SKM-1 treated with dmso at 0.1 percent for 144 hours (cell line): ENCODE measurements around the gene HMHB1.
"Not testable (repeated sequence)": the region's sequence is repeated elsewhere in the genome, so short reads cannot be mapped to it uniquely, and the experiment has no call there.

Experiments
- DNase-seq: peaks from one replicate; lab custom pipeline; 2025; ENCODE audit not compliant: unreplicated experiment; lab: John Stamatoyannopoulos, UW

HMHB1 gene

GRCh38 chr5:143801252-143801939 lies 10.6 kb upstream of the HMHB1 start:
- DNase-seq = no peak

- no peak for DNase-seq
These were observed 6.1 kb upstream of the HMHB1 start for GRCh38 chr5:143805861-143806260.

GRCh38 chr5:143806579-143806978 lies 5.4 kb upstream of the HMHB1 start:
- DNase-seq = no peak

GRCh38 chr5:143807401-143807800 lies 4.6 kb upstream of the HMHB1 start:
- no peak for DNase-seq

- not testable (repeated sequence) for DNase-seq
These were observed 4.4 kb downstream of the HMHB1 start for GRCh38 chr5:143816370-143816769.

GRCh38 chr5:143819716-143820115 lies 7.8 kb downstream of the HMHB1 start:
- DNase-seq = no peak

- DNase-seq = no peak
These were observed 8.5 kb downstream of the HMHB1 start for GRCh38 chr5:143820451-143820850.

GRCh38 chr5:143824851-143825720 lies 13.1 kb downstream of the HMHB1 start:
- peak; percentile 56 for DNase-seq

- DNase-seq = no peak
These were observed 15.0 kb downstream of the HMHB1 start for GRCh38 chr5:143826951-143827444.

- no peak for DNase-seq
These were observed 16.7 kb downstream of the HMHB1 start for GRCh38 chr5:143828710-143829109.

GRCh38 chr5:143833177-143833576 lies 21.2 kb downstream of the HMHB1 start:
- no peak for DNase-seq

GRCh38 chr5:143835251-143835650 lies 23.3 kb downstream of the HMHB1 start:
- no peak for DNase-seq

- DNase-seq = no peak
These were observed 24.3 kb downstream of the HMHB1 start for GRCh38 chr5:143836161-143836725.

GRCh38 chr5:143837306-143837848 lies 25.4 kb downstream of the HMHB1 start:
- DNase-seq = no peak

GRCh38 chr5:143841446-143841845 lies 29.5 kb downstream of the HMHB1 start:
- DNase-seq = no peak

GRCh38 chr5:143842920-143843319 lies 31.0 kb downstream of the HMHB1 start:
- no peak for DNase-seq

- DNase-seq = no peak
These were observed 31.5 kb downstream of the HMHB1 start for GRCh38 chr5:143843461-143843860.

GRCh38 chr5:143850050-143850683 lies 38.2 kb downstream of the HMHB1 start:
- no peak for DNase-seq

GRCh38 chr5:143851383-143851782 lies 39.4 kb downstream of the HMHB1 start:
- no peak for DNase-seq

- DNase-seq = no peak
These were observed 48.2 kb downstream of the HMHB1 start for GRCh38 chr5:143860211-143860610.

GRCh38 chr5:143862271-143862670 lies 50.3 kb downstream of the HMHB1 start:
- DNase-seq = peak; percentile 34
